Colonic mucosa (tissue), 4 donors: ENCODE data around the gene IL1A. TPM values are rescaled to one million over a fixed set of nuclear protein-coding genes. Genes with fewer than 3 reads are reported as not detected.

ENCODE experiments used
- DNase-seq: peaks from one replicate; pipeline ENCODE4 v3.0.0-alpha.2; 2020
- H3K27ac ChIP-seq: fragments of 200-600 bp; one replicate; pipeline ENCODE4 v1.8.0; 2021
- H3K27me3 ChIP-seq: fragments of 200-600 bp; one replicate; pipeline ENCODE4 v1.8.0; 2021
- H3K36me3 ChIP-seq: fragments of 200-600 bp; one replicate; pipeline ENCODE4 v1.8.0; 2021
- H3K4me1 ChIP-seq: fragments of 200-600 bp; one replicate; pipeline ENCODE4 v1.8.0; 2021; ENCODE audit warnings: mild to moderate bottlenecking
- H3K4me3 ChIP-seq: fragments of 200-600 bp; one replicate; pipeline ENCODE4 v1.8.0; 2021
- H3K9ac ChIP-seq, 2 donors: one replicate each; pipeline ENCODE4 v1.7.0; 2013; ENCODE audit warnings: control low read depth in 2 of 2, low read depth in 2 of 2, low read length in 2 of 2
- H3K9me3 ChIP-seq: fragments of 200-600 bp; one replicate; pipeline ENCODE4 v1.8.0; 2021
- CTCF ChIP-seq: fragments of 200-600 bp; IDR thresholded peaks from one replicate; pipeline ENCODE4 v1.8.0; 2022; ENCODE audit warnings: antibody characterized with exemption, mild to moderate bottlenecking
- intact Hi-C: fragments of 100-400 bp; cut with DNase I; formaldehyde crosslinking; loops from one replicate; pipeline ENCODE4 v1.14.1; 2022
- total RNA-seq, 2 donors: library from RNA; stranded (reverse); fragmentation: NEBNext Ultra II Directional in 1 of 2; extraction: Animal tissue kit (Norgen Biotek cat#: 25700) in 1 of 2; gene quantifications; one replicate each; pipeline ENCODE4 v1.2.1, GENCODE V29; 2021
- donor health status: healthy.
- donor health status: DM: no; HTN: no; CAD: no.
- donor health status: DM: no; HTN: no; CAD: no.

The IL1A gene
- total RNA-seq, 2 donors from 2014 or later: 0.45 TPM; not detected in 1

GRCh38 chr2:112827604-112828185 is 43.4 kb upstream of the IL1A start:
- H3K27ac ChIP-seq: no peak overlapping the region
- H3K27me3 ChIP-seq: no peaks in the 10 kb centered on the region
- H3K9ac ChIP-seq: no peak overlapping the region
- no peak for DNase-seq
- intact Hi-C loops: no loop called here
- no peaks in the 10 kb centered on the region for H3K9me3 ChIP-seq
- no peaks in the 10 kb centered on the region for H3K4me1 ChIP-seq
- TF ChIP-seq CTCF: no peak
- no peaks in the 10 kb centered on the region for H3K36me3 ChIP-seq
- no peak overlapping the region for H3K4me3 ChIP-seq

- DNase-seq: no peak
- Histone ChIP-seq H3K4me3 (no peak overlapping the region), H3K36me3 (no peaks in the 10 kb centered on the region), H3K9me3 (no peaks in the 10 kb centered on the region), H3K27me3 (no peaks in the 10 kb centered on the region), H3K27ac (no peak overlapping the region), H3K9ac (no peak overlapping the region), H3K4me1 (no peaks in the 10 kb centered on the region)
- TF ChIP-seq CTCF: no peak
- intact Hi-C loops: no loop called here
These were observed 42.7 kb upstream of the IL1A start for GRCh38 chr2:112827009-112827408.

- TF ChIP-seq CTCF: no peak
- Histone ChIP-seq H3K4me1 (no peaks in the 10 kb centered on the region), H3K9me3 (no peaks in the 10 kb centered on the region), H3K27me3 (no peaks in the 10 kb centered on the region), H3K36me3 (no peaks in the 10 kb centered on the region), H3K4me3 (no peak overlapping the region), H3K27ac (no peak overlapping the region), H3K9ac (no peak overlapping the region)
- intact Hi-C loops: no loop called here
- DNase-seq: no peak
These were observed 41.4 kb upstream of the IL1A start for GRCh38 chr2:112825706-112826105.

DNA sequence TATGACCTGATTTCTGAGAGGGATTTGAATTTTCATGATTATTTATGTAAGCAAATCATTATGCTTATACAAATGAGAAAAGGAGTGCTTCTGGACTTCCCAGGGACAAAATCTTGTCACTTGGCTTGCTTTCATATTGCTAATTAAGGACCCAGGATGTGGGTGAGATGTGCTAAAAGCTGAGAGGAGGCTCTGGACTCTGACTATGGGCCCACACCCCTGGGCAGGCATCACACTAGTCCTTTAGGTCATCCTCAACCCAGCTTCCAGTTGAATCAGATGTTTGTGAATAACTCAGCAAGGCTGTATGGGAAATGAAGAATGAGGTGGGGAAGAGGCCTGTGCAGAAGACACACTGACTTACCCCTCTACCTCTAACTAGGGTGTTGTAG is 40.4 kb upstream of the IL1A start:
- intact Hi-C loops: no loop called here
- H3K4me3 ChIP-seq: no peak overlapping the region
- no peaks in the 10 kb centered on the region for H3K27me3 ChIP-seq
- no peaks in the 10 kb centered on the region for H3K4me1 ChIP-seq
- no peaks in the 10 kb centered on the region for H3K36me3 ChIP-seq
- H3K9me3 ChIP-seq: no peaks in the 10 kb centered on the region
- no peak for DNase-seq
- TF ChIP-seq CTCF: no peak
- no peak overlapping the region for H3K9ac ChIP-seq
- H3K27ac ChIP-seq: no peak overlapping the region

DNA sequence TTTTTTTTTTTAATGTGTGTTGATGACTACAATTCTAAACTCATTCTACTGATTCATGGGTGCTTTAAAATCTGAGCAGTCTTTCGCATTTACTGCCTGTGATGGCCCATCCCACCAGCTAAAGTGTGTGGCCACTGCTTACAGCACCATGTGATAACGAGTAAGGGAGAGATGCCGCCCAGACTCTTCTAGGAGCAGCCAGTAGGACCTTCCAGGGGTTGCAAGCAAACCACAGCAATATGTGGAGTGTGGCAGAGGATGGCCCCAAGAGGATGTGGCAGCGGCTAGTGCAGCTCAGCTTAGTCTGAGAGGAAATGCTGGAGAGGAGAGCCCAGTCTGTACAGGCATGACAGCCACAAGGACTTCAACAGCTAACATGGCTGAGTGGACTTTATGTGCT is 37.4 kb upstream of the IL1A start:
- no peaks in the 10 kb centered on the region for H3K9me3 ChIP-seq
- H3K36me3 ChIP-seq: no peaks in the 10 kb centered on the region
- no peak overlapping the region for H3K27ac ChIP-seq
- H3K27me3 ChIP-seq: no peaks in the 10 kb centered on the region
- no peak for DNase-seq
- no peaks in the 10 kb centered on the region for H3K4me1 ChIP-seq
- H3K9ac ChIP-seq: no peak overlapping the region
- intact Hi-C loops: no loop called here
- H3K4me3 ChIP-seq: no peak overlapping the region
- no peak for TF ChIP-seq CTCF
